OCI-LY3 (cell line): ENCODE results near the gene USP7.

Experiments
- H2AFZ ChIP-seq: fragments of 200-600, 300-600 bp; shearing (Covaris generic); 2 replicates; pipeline ENCODE4 v1.6.0; 2014; ENCODE audit warnings: antibody characterized with exemption, low read depth, low read length
- H3K27ac ChIP-seq: fragments of 200-600, 300-600 bp; sonication (generic); 2 replicates; pipeline ENCODE4 v1.5.1; 2014; ENCODE audit warnings: mild to moderate bottlenecking, low read length, moderate library complexity, mixed read lengths
- H3K27me3 ChIP-seq: fragments of 200-600, 300-600 bp; sonication (generic); 2 replicates; pipeline ENCODE4 v1.6.1; 2014; ENCODE audit warnings: low read depth, low read length, mixed read lengths
- H3K36me3 ChIP-seq: fragments of 200-600, 300-600 bp; sonication (generic); replicated peaks from 2 replicates; pipeline ENCODE3; 2014; ENCODE audit warnings: low read depth, low read length, mixed read lengths
- H3K4me1 ChIP-seq: fragments of 300-600, 200-600 bp; sonication (generic); 2 replicates; pipeline ENCODE4 v1.6.1; 2014; ENCODE audit warnings: low read length, mixed read lengths
- H3K4me2 ChIP-seq: fragments of 200-600, 300-600 bp; sonication (generic); 2 replicates; pipeline ENCODE4 v1.6.1; 2014; ENCODE audit warnings: low read length, mixed read lengths
- H3K4me3 ChIP-seq: fragments of 300-600, 200-600 bp; sonication (generic); 2 replicates; pipeline ENCODE4 v1.5.1; 2014; ENCODE audit warnings: antibody characterized with exemption, mild to moderate bottlenecking, low read length, moderate library complexity
- H3K79me2 ChIP-seq: fragments of 300-600, 200-600 bp; shearing (Covaris generic); 2 replicates; pipeline ENCODE4 v1.6.1; 2014; ENCODE audit warnings: mild to moderate bottlenecking, low read length, mixed read lengths
- H3K9ac ChIP-seq: fragments of 300-600, 200-600 bp; shearing (Covaris generic); 2 replicates; pipeline ENCODE4 v1.6.0; 2014; ENCODE audit warnings: mild to moderate bottlenecking, low read length, moderate library complexity
- H3K9me3 ChIP-seq: fragments of 200-600, 300-600 bp; shearing (Covaris generic); 2 replicates; pipeline ENCODE4 v1.6.1; 2014; ENCODE audit warnings: low read length, mixed read lengths; ENCODE audit not compliant: insufficient read depth
- H4K20me1 ChIP-seq: fragments of 200-600, 300-600 bp; sonication (generic); 2 replicates; pipeline ENCODE4 v1.6.1; 2016; ENCODE audit warnings: low read length, mixed read lengths; ENCODE audit not compliant: insufficient read depth
- CTCF ChIP-seq: fragments of 200-600, 300-600 bp; sonication (generic); IDR thresholded peaks from 2 replicates; pipeline ENCODE4 v1.5.1; 2014; ENCODE audit warnings: antibody characterized with exemption, low read length, low read depth
- EZH2phosphoT487 ChIP-seq: fragments of 200-600 bp; shearing (Covaris generic); IDR thresholded peaks from 2 replicates; pipeline ENCODE4 v1.6.1; 2018; ENCODE audit warnings: antibody characterized with exemption, mixed run types, low read depth

The USP7 gene

GRCh38 chr16:8998108-8998507 lies 34.4 kb upstream of the USP7 start:
- Histone ChIP-seq H3K4me1 (no peaks in the 10 kb centered on the region), H3K9ac (no peak overlapping the region), H2AFZ (no peak overlapping the region), H3K4me2 (no peak overlapping the region), H3K4me3 (no peak overlapping the region), H3K27ac (no peak overlapping the region), H3K27me3 (no peaks in the 10 kb centered on the region), H3K9me3 (no peaks in the 10 kb centered on the region), H4K20me1 (no peaks in the 10 kb centered on the region), H3K36me3 (no peaks in the 10 kb centered on the region), H3K79me2 (no peaks in the 10 kb centered on the region)
- TF ChIP-seq CTCF (no peak), EZH2phosphoT487 (no peak)

GRCh38 chr16:8996891-8997290 lies 33.2 kb upstream of the USP7 start:
- H3K36me3 ChIP-seq: no peaks in the 10 kb centered on the region
- H3K4me2 ChIP-seq: no peak overlapping the region
- H4K20me1 ChIP-seq: no peaks in the 10 kb centered on the region
- no peaks in the 10 kb centered on the region for H3K79me2 ChIP-seq
- no peak overlapping the region for H2AFZ ChIP-seq
- no peak overlapping the region for H3K4me3 ChIP-seq
- H3K4me1 ChIP-seq: no peaks in the 10 kb centered on the region
- H3K9ac ChIP-seq: no peak overlapping the region
- TF ChIP-seq EZH2phosphoT487 (no peak), CTCF (no peak)
- no peak overlapping the region for H3K27ac ChIP-seq
- no peaks in the 10 kb centered on the region for H3K9me3 ChIP-seq
- no peaks in the 10 kb centered on the region for H3K27me3 ChIP-seq

GRCh38 chr16:8990445-8990844 lies 26.7 kb upstream of the USP7 start:
- Histone ChIP-seq H3K27me3 (no peaks in the 10 kb centered on the region), H3K27ac (no peak overlapping the region), H2AFZ (no peak overlapping the region), H4K20me1 (no peaks in the 10 kb centered on the region), H3K9me3 (no peaks in the 10 kb centered on the region), H3K9ac (no peak overlapping the region), H3K4me3 (no peak overlapping the region), H3K79me2 (no peaks in the 10 kb centered on the region), H3K4me1 (no peaks in the 10 kb centered on the region), H3K4me2 (no peak overlapping the region), H3K36me3 (no peaks in the 10 kb centered on the region)
- no peak for TF ChIP-seq EZH2phosphoT487

- no peak overlapping the region for H2AFZ ChIP-seq
- no peaks in the 10 kb centered on the region for H3K4me1 ChIP-seq
- no peak overlapping the region for H3K4me3 ChIP-seq
- no peak overlapping the region for H3K4me2 ChIP-seq
- H3K79me2 ChIP-seq: no peaks in the 10 kb centered on the region
- no peak overlapping the region for H3K9ac ChIP-seq
- no peaks in the 10 kb centered on the region for H3K27me3 ChIP-seq
- no peak for TF ChIP-seq EZH2phosphoT487
- no peak overlapping the region for H3K27ac ChIP-seq
- H4K20me1 ChIP-seq: no peaks in the 10 kb centered on the region
- H3K36me3 ChIP-seq: no peaks in the 10 kb centered on the region
- no peaks in the 10 kb centered on the region for H3K9me3 ChIP-seq
These were observed 25.6 kb upstream of the USP7 start for GRCh38 chr16:8989099-8989878.

GRCh38 chr16:8986818-8987191 lies 23.1 kb upstream of the USP7 start:
- H4K20me1 ChIP-seq: no peaks in the 10 kb centered on the region
- no peak overlapping the region for H2AFZ ChIP-seq
- TF ChIP-seq EZH2phosphoT487 (no peak), CTCF (no peak)
- H3K79me2 ChIP-seq: no peaks in the 10 kb centered on the region
- H3K36me3 ChIP-seq: no peaks in the 10 kb centered on the region
- H3K9me3 ChIP-seq: no peaks in the 10 kb centered on the region
- no peaks in the 10 kb centered on the region for H3K4me1 ChIP-seq
- no peak overlapping the region for H3K4me2 ChIP-seq
- no peak overlapping the region for H3K27ac ChIP-seq
- H3K4me3 ChIP-seq: no peak overlapping the region
- no peak overlapping the region for H3K9ac ChIP-seq
- H3K27me3 ChIP-seq: no peaks in the 10 kb centered on the region
